ENCODE measurements around the gene COQ4.

DNA sequence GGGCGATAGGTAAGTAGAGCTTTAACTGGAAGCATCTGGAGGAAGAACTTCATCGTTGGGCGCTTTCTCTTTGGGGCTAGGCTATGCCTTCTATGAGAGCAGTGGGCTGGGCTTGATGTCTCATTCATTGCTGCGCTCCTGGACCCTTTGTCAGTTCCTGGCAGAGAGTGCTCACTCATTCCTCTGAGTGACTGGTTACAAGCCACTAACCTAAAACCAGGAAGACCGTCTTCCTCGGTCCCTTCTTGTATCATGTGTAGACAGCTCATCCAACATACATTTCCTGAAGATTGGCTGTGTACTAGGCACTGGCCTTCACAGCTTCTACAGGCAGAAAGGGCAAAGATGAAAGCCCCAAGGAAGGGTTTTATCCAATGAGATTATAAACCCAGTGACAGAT is 40.1 kb upstream of the COQ4 start:
- TF ChIP-seq MAFK (IDR thresholded peaks at IDR 0.05; ENCODE audit: low read depth, low read length): no peak
- no peak for TF ChIP-seq EGR1 (IDR thresholded peaks at IDR 0.05; ENCODE audit: borderline replicate concordance, low read depth, low read length)
- no peak for TF ChIP-seq CTCF (IDR thresholded peaks at IDR 0.05; ENCODE audit: control extremely low read depth in 1 of 3, insufficient read depth in 1 of 3, low read depth in 1 of 3, low read length in 3 of 3)
- no peak for TF ChIP-seq POLR2AphosphoS5 (IDR thresholded peaks at IDR 0.05; ENCODE audit: low read depth, low read length)
- TF ChIP-seq, protein P1, sequence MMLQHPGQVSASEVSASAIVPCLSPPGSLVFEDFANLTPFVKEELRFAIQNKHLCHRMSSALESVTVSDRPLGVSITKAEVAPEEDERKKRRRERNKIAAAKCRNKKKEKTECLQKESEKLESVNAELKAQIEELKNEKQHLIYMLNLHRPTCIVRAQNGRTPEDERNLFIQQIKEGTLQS (IDR thresholded peaks at IDR 0.05; ENCODE audit: insufficient read depth, low read depth, low read length): no peak
- no peak for TF ChIP-seq POLR2A (IDR thresholded peaks at IDR 0.05; ENCODE audit: control extremely low read depth in 1 of 2, low read depth in 2 of 2, low read length in 2 of 2)
- no peak for TF ChIP-seq YY1 (IDR thresholded peaks at IDR 0.05; ENCODE audit: low read depth, low read length)
- no peak for TF ChIP-seq MAX (IDR thresholded peaks at IDR 0.05)
- no peak for TF ChIP-seq SIN3A (conservative IDR thresholded peaks at IDR 0.05 in 1 of 2, IDR thresholded peaks at IDR 0.05 in 1 of 2; ENCODE audit: low read depth in 1 of 2, low read length in 2 of 2)
- TF ChIP-seq EZH2 (IDR thresholded peaks at IDR 0.05; ENCODE audit: low read depth, low read length, severe bottlenecking): no peak
- TF ChIP-seq E2F6 (IDR thresholded peaks at IDR 0.05): no peak
- TF ChIP-seq, protein P2, sequence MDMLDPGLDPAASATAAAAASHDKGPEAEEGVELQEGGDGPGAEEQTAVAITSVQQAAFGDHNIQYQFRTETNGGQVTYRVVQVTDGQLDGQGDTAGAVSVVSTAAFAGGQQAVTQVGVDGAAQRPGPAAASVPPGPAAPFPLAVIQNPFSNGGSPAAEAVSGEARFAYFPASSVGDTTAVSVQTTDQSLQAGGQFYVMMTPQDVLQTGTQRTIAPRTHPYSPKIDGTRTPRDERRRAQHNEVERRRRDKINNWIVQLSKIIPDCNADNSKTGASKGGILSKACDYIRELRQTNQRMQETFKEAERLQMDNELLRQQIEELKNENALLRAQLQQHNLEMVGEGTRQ (IDR thresholded peaks at IDR 0.05; ENCODE audit: low read length): no peak
- TF ChIP-seq ZNF274 (IDR thresholded peaks at IDR 0.05; ENCODE audit: borderline replicate concordance, extremely low read depth, low read length): no peak
- TF ChIP-seq EP300 (IDR thresholded peaks at IDR 0.05; ENCODE audit: borderline replicate concordance in 1 of 2, low read depth in 2 of 2, low read length in 2 of 2): no peak
